ENCODE measurements around the gene BPIFB4. TPM values are rescaled to one million over a fixed set of nuclear protein-coding genes. Genes with fewer than 3 reads are reported as not detected.
"Not testable (repeated sequence)": the region's sequence is repeated elsewhere in the genome, so short reads cannot be mapped to it uniquely, and the experiment has no call there.

Gene BPIFB4
- polyA plus RNA-seq (2014; cell fraction: cytosol; rRNA removed) = not detected in 2 replicates
- not detected in 2 replicates for polyA plus RNA-seq (2014; cell fraction: nucleus; rRNA removed)

DNA sequence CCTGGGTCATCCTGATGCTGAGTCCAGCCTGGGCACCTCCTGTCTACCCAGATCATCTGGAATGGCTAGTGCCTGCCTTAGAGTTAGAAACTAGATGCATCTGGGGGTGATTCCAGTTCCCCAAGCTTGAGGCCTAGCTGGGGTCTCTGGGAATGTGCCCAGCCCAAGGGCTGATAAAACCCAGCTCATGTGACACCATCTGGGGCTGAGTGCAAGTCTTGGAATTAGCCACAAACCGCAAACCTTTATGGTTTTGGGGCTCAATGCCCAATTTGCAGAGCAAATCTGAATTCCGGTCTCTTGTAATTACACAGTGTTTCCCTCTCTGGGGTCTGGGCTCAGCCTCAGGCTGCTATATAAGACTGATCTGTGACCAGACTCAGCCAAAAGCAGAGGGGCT lies at the start of gene BPIFB4:
Gene BPIFB4 (plus strand): TSS at position 385 of the 400 bp plus-strand sequence. CDS start 1,884 bp downstream, outside the sequence.
- DNase-seq (ENCODE audit: low spot score) = no peak

DNA sequence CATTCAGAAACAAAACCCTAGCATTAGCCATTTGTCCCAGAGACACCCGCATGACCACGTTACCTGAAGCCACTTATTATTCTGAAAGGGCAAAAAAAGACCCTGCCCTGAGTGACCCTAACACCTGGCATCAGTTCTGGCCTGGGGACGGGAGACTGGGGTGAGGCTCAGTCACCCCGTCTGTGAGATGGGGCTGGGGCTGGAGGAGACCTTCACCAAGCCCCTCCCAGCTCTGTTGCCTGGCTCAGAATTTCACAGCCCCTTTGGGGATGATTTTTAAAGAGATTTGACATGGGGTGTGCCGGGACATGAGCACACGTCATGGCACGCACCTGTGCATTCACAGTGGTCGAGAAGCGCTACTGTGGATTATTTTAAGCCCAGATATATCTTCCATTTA lies 49.4 kb upstream of the BPIFB4 start:
- DNase-seq (ENCODE audit: low spot score) = no peak

DNA sequence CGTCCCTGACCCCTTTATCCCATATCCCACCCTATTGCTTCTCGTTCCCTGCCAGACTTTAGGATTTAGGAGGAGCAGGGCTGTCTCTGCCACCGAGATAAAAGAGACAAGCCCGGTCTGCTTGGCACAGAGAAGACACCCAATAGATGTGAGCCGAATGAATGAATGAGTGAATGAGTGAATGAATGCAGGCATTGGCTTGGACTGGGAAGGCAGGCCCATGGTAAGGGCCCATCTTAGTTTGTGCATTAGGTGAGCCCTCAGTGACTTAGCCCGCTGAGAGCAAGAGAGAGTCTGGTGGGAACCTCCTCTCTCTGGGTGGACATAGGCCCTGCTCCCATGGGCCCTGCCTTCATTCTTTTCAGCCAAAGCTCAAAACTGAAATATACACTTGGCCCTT lies 48.9 kb upstream of the BPIFB4 start:
- DNase-seq (ENCODE audit: low spot score) = no peak

DNA sequence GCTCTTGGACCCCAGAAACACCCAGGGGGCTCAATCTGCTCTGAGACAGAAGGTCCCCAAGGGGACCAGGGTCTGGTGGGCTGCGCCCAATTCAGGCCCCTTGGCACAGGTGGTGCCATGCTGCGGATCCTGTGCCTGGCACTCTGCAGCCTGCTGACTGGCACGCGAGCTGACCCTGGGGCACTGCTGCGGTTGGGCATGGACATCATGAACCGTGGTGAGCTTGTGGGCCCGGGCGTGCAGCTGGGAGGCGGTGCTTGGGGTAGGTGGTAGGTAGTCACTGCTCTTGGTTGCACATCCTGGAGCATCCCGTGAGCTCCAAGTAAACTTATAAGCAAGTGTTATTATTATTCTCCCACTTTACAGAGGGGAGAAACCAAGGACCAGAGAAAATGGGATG lies 47.9 kb upstream of the BPIFB4 start, which contains the start of gene BPIFB6:
Gene BPIFB6 (plus strand): TSS at position 118 of the 400 bp plus-strand sequence. CDS start 0 bp downstream, at position 118.
- no peak for DNase-seq (ENCODE audit: low spot score)

GRCh38 chr20:33032555-33032954 lies 46.9 kb upstream of the BPIFB4 start:
- DNase-seq (ENCODE audit: low spot score) = no peak

GRCh38 chr20:33033381-33033780 lies 46.1 kb upstream of the BPIFB4 start:
- no peak for DNase-seq (ENCODE audit: low spot score)

DNA sequence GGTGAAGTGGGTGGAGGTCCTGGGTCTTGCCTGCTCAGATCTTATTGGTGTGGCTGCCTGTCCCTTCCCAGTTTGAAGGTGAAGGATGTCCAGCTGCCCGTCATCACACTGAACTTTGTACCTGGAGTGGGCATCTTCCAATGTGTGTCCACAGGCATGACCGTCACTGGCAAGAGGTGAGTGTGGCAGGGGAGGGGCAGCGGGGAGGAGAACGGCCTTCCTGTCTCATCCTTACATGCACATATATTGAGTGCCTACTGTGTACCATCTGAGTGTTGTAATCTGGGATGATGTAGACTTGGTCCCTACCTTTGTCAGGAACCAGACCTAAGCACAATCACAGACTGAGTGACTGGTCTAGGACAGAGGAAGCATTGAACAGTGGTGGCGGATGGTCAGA lies 45.3 kb upstream of the BPIFB4 start:
- DNase-seq (ENCODE audit: low spot score) = no peak

GRCh38 chr20:33034901-33035492 lies 44.4 kb upstream of the BPIFB4 start:
- no peak for DNase-seq (ENCODE audit: low spot score)

DNA sequence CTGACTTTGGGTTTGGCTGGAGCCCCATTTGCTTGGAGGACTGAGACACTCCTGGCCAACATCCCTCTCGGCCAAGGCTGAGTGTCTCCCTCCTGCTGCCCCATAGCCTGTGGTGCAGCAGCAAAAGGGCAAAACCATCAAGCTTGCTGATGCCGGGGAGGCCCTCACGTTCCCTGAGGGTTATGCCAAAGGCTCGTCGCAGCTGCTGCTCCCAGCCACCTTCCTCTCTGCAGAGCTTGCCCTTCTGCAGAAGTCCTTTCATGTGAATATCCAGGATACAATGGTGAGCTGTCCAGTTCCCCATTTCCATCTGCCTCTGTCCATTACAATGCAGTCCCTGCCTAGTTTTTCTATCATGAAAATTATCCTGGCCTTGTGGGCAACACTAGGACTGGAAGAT lies 42.0 kb upstream of the BPIFB4 start:
- DNase-seq (ENCODE audit: low spot score) = no peak

- DNase-seq (ENCODE audit: low spot score) = no peak
Measured at GRCh38 chr20:33038243-33038642, 41.2 kb upstream of the BPIFB4 start.

DNA sequence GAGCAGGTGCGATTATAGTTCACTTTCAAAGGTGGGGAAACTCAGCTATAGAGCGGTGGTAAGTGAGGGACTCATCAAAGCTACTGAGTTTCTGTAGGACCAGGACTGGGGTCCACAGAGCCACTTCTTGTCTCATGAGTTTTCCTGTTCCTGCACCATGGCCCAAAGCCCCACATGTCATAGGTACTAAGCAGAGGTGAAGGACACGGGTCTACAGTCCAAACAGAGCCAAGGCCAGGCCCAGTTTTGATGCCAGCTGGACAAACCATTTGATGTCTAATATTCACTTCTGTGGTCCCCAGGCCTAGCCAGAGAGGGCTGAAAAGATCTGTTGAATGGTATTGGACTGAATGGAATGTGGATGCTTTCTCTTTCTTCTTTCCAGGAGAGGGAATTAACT lies 37.0 kb upstream of the BPIFB4 start:
- DNase-seq (ENCODE audit: low spot score) = no peak

- no peak for DNase-seq (ENCODE audit: low spot score)
Measured at GRCh38 chr20:33042983-33043730, 36.3 kb upstream of the BPIFB4 start.

GRCh38 chr20:33043731-33044181 lies 35.7 kb upstream of the BPIFB4 start:
- DNase-seq (ENCODE audit: low spot score) = no peak

- DNase-seq (ENCODE audit: low spot score) = not testable (repeated sequence)
Measured at GRCh38 chr20:33045129-33045721, 34.2 kb upstream of the BPIFB4 start.

DNA sequence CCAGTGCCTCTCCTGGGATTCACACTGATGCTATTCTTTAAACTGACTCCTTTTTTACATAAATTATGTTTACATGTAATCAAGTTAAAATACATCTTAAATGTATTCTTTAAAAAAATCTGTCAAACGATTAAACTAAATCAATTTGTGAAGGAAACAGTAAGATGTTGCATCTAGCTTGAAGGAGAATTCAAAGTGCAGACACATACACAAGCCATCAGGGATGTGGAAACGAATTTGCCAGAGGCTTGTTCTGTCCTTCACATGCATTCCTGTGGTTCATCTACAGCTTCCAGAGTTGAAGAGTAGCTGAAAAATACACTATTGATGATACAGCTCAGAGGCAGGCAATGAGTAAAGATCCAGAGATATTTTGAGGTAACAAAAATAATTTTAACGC lies 33.0 kb upstream of the BPIFB4 start:
- DNase-seq (ENCODE audit: low spot score) = no peak

- DNase-seq (ENCODE audit: low spot score) = no peak
Measured at GRCh38 chr20:33051333-33051732, 28.1 kb upstream of the BPIFB4 start.

DNA sequence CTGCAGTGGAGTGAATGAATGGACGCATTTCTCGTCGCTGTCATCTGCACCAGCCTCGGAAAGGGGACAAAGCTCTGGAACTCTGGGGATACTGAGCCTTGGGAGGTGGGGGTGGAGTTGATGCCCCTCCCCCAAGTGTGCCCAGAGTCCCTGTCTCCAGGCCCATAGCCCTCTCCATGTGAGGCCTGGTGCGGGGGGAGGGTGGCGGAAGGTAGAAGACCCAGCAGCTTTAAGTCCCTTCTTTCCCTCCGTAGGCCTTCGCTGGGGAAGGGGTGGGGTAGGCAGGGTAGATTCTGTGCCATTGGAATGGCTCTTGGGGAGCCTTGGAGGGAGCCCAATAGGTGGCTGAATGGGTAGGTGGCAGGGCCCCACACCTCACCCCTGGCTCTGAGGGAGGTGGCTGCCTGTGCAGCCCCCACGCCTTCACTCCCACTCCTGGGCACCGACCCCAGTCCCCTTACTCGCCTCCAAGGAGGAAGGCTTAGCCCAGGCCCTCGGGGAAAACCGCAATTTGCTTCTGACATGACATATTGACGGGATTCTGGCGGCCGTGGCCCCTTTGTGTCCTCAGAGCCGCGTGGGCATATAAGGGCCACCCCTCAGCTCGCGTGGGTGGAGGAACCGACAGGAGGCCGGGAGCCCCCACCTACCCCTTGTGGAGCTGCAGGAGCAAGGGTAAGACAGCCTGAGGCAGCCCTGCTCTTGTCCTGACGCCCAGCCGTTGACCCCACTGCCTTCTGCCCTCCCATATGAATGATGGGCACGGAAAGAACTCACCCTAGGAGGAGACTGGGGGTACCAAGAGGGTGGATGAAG lies 25.9 kb upstream of the BPIFB4 start, which contains the start of gene BPIFB3:
Gene BPIFB3 (plus strand): TSS at position 613 of the 816 bp plus-strand sequence. CDS start 1,533 bp downstream, outside the sequence.
- DNase-seq (ENCODE audit: low spot score) = no peak

DNA sequence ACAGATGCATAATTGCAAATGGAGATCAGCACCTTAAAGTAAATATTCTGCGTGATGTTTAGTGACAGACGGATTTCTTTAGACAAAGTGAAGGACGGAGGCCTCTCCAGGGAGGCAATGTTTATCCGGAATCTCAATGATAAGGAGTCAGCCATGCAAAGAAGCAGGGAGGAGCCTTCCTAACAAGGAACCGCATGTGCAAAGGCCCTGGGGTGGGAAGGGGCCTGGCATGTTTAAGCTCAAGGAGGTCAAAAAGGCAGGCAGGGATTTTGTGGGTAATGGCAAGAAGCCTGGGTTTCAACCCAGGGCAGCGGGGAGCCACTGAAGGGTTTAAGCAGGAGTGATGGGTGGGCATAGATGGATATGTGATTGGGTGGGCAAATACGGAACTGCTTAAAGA lies 25.1 kb upstream of the BPIFB4 start:
- DNase-seq (ENCODE audit: low spot score) = no peak

DNA sequence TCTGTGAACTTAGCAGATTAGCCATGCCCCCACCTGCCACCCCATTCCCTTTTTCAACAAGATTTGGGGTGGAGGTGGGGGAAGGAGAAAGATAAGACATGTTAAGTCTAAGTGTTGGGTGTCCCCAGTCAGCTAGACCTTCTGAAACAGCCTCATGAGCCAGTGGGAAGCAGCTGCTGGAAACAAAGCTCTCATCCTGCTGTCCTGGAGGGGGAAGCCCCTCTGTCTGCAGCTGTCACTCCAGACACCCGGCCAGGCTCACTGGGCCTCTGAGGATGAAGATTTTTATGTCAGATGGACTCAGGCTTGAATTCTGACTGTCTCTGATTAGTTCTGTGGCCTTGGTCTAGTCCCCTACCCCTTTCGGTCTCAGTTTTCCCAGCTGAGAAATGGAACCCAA lies 24.7 kb upstream of the BPIFB4 start:
- no peak for DNase-seq (ENCODE audit: low spot score)

GRCh38 chr20:33059136-33059535 lies 20.3 kb upstream of the BPIFB4 start:
- no peak for DNase-seq (ENCODE audit: low spot score)

GRCh38 chr20:33059741-33060390 lies 19.6 kb upstream of the BPIFB4 start:
- DNase-seq (ENCODE audit: low spot score) = no peak
